ENCODE measurements around the gene LTA4H.

DNA sequence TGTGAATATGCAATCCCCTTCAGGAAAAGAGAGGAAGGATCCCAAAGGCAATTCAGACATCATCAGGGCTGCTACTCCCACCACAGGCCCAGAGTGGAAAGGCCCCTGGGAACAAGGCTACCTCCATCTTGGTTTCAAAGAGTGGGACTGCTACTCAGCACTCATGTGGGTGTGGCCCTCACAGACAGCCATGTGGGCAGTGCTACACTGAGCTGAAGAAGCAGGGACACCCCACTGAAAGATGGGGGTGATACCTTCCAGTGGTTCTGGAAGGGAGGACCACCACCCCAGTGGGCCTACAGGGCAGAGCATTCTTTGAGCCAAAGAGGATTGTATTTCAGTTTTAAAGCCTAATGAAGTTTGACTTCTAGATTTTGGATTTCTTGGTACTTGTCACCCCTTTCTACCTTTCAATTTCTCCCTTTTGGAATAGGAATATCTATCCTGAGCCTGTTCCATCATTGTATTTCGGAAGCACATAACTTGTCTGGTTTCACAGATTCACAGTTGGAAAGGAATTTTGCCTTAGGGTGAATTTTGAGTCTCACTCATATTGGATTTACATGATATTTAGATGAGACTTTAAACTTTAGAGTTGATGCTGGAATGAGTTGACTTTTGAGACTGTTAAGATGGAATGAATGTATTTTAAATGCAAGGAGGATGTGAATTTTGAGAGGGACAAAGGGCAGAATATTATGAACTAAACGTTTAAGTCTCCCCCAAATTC is 16.5 kb upstream of the LTA4H start:
- TF ChIP-seq EZH2 (IDR thresholded peaks at IDR 0.05; ENCODE audit: insufficient read depth, poor library complexity, severe bottlenecking) (no peak), EZH2phosphoT487 (IDR thresholded peaks at IDR 0.05; ENCODE audit: insufficient read depth, low read depth) (no peak)
